Measurements from ENCODE around the gene NELFB.

- TF ChIP-seq CXXC5 (CRISPR knock-in tag; IDR thresholded peaks at IDR 0.05) (no peak), NR3C1 (CRISPR knock-in tag; IDR thresholded peaks at IDR 0.05) (no peak), SIRT6 (IDR thresholded peaks at IDR 0.05; ENCODE audit: low read depth, low read length) (no peak), HMBOX1 (IDR thresholded peaks at IDR 0.05) (no peak), CTCF (IDR thresholded peaks at IDR 0.05 in 2 of 3, conservative IDR thresholded peaks at IDR 0.05 in 1 of 3; ENCODE audit: insufficient read depth in 2 of 3, low read depth in 1 of 3, low read length in 3 of 3) (no peak), RFX5 (IDR thresholded peaks at IDR 0.05; ENCODE audit: low read depth, low read length) (no peak), ZNF140 (CRISPR knock-in tag; IDR thresholded peaks at IDR 0.05) (no peak), RBFOX2 (IDR thresholded peaks at IDR 0.05; ENCODE audit: low read depth, low read length) (no peak), NR4A1 (CRISPR knock-in tag; IDR thresholded peaks at IDR 0.05) (no peak), NR4A1 (tag; IDR thresholded peaks at IDR 0.05) (no peak)
These were observed 51.1 kb downstream of the NELFB start for GRCh38 chr9:137306066-137306849.
